Activated T-cell treated with anti-CD3 and anti-CD28 coated beads for 24 hours (primary cell): Measurements from ENCODE around the gene PRC1.
A peak's percentile ranks its signal among the peaks of the same experiment; 100 is the strongest.
"Not testable (repeated sequence)": the region's sequence is repeated elsewhere in the genome, so short reads cannot be mapped to it uniquely, and the experiment has no call there.

Experiments
- DNase-seq: peaks from one replicate; pipeline ENCODE4 v3.0.0-alpha.2; 2020; ENCODE audit warnings: low read depth

The PRC1 gene

GRCh38 chr15:90934256-90934948, 59.9 kb downstream of the PRC1 start:
- DNase-seq, result peak; percentile 82

GRCh38 chr15:90933301-90933700, 61.0 kb downstream of the PRC1 start:
- DNase-seq, result no peak

- no peak for DNase-seq
These were observed 61.7 kb downstream of the PRC1 start for GRCh38 chr15:90932660-90932991.

GRCh38 chr15:90931828-90932659, 62.3 kb downstream of the PRC1 start, which contains the start of gene HDDC3:
Gene HDDC3, minus strand, starts transcription at chr15:90932549. Its CDS starts 9 bp downstream, at chr15:90932540.
- peak; percentile 87 for DNase-seq

- no peak for DNase-seq
These were observed 62.8 kb downstream of the PRC1 start for GRCh38 chr15:90931575-90931827.

- DNase-seq, result no peak
These were observed 63.3 kb downstream of the PRC1 start for GRCh38 chr15:90930861-90931574.

GRCh38 chr15:90929246-90930019, 64.9 kb downstream of the PRC1 start:
- no peak for DNase-seq

- not testable (repeated sequence) for DNase-seq
These were observed 66.2 kb downstream of the PRC1 start for GRCh38 chr15:90928106-90928505.

- DNase-seq, result not testable (repeated sequence)
These were observed 67.6 kb downstream of the PRC1 start for GRCh38 chr15:90926766-90927165.

- DNase-seq, result no peak
These were observed 70.0 kb downstream of the PRC1 start for GRCh38 chr15:90924375-90924774.

- not testable (repeated sequence) for DNase-seq
These were observed 71.5 kb downstream of the PRC1 start for GRCh38 chr15:90922712-90923322.

GRCh38 chr15:90921887-90922286, 72.4 kb downstream of the PRC1 start:
- DNase-seq, result no peak

GRCh38 chr15:90918835-90919234, 75.5 kb downstream of the PRC1 start:
- no peak for DNase-seq

- no peak for DNase-seq
These were observed 76.1 kb downstream of the PRC1 start for GRCh38 chr15:90918034-90918788.

GRCh38 chr15:90917569-90917968, 76.8 kb downstream of the PRC1 start:
- no peak for DNase-seq

GRCh38 chr15:90916461-90916860, 77.9 kb downstream of the PRC1 start:
- DNase-seq, result no peak
